Left forelimb (tissue), 1 donor: ENCODE results near the gene KRTAP6-2.

Experiments
- DNase-seq: peaks from one replicate; pipeline ENCODE4 v3.0.0-alpha.2; 2018; ENCODE audit warnings: low spot score

KRTAP6-2 gene, protein sequence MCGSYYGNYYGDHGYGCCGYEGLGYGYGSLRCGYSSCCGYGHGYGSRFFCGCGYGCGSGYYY

GRCh38 chr21:30598802-30599201 is at the start of gene KRTAP6-2:
TSS of gene KRTAP6-2 (minus strand) at chr21:30598902. CDS start at chr21:30598874, 28 bp downstream.
- no peak for DNase-seq

GRCh38 chr21:30646904-30647414 is 48.3 kb upstream of the KRTAP6-2 start:
- DNase-seq: no peak

GRCh38 chr21:30642564-30642963 is 43.9 kb upstream of the KRTAP6-2 start, which contains the start of gene KRTAP20-3:
TSS of gene KRTAP20-3 (plus strand) at chr21:30642864.
- no peak for DNase-seq

DNA sequence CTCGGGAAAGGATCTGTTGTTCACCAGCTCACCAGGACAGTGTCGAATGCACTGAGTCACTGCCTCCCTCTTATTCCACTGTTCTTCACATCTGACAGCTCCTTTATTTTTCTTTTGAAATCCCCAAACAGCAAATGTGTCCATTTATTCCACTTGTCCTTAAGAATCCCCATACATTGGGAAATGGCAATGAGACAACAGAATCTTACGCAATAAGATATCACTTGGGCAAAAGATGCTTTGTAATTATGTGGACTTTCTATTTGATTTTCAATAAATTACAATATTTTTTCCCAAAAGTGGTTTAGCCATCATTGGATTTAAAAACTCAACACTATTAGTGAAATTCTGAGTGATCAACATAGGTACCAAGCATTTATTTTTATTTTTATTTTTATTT is 40.0 kb upstream of the KRTAP6-2 start:
- no peak for DNase-seq

GRCh38 chr21:30634906-30635305 is 36.2 kb upstream of the KRTAP6-2 start, which contains the start of gene KRTAP20-2:
TSS of gene KRTAP20-2 (plus strand) at chr21:30635206. CDS start at chr21:30635264, 58 bp downstream.
- DNase-seq: no peak

DNA sequence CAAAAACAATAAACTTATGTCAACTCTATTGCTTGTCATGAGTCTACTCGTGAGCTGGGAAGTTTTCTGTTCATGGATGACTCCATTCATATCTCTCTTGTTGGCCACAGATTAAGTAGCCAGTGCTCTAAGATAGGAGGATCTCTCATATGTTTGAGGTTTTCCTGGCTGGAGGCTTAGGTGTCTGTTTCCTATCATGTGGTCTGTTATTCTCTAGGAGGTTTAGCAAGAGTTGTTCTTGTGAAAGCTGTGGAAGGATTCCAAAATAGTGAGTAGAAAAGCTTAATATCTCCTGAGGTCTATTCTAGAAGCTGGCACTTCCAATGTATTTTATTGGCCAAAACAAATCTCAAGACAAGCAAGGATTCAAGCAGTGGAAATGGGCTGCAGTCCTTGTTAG is 30.5 kb upstream of the KRTAP6-2 start:
- no peak for DNase-seq

DNA sequence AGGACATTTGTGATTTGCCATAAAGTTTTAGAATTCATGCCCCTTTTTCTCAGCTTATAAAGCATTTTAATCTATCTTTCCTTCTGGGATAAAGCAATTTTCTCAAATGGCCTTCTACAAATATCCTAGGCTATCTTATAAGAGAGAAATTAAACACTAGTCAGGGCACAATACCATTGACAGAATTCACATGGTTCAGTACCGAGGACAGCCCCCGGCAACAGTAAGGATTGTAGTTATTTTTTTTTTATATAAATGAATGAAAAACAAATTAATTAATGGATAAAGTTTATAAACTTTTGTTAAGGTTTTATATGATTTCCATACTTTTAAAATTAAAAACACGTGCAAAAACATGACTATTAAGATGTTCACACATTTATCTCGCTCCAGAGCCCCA is 29.4 kb upstream of the KRTAP6-2 start:
- no peak for DNase-seq

DNA sequence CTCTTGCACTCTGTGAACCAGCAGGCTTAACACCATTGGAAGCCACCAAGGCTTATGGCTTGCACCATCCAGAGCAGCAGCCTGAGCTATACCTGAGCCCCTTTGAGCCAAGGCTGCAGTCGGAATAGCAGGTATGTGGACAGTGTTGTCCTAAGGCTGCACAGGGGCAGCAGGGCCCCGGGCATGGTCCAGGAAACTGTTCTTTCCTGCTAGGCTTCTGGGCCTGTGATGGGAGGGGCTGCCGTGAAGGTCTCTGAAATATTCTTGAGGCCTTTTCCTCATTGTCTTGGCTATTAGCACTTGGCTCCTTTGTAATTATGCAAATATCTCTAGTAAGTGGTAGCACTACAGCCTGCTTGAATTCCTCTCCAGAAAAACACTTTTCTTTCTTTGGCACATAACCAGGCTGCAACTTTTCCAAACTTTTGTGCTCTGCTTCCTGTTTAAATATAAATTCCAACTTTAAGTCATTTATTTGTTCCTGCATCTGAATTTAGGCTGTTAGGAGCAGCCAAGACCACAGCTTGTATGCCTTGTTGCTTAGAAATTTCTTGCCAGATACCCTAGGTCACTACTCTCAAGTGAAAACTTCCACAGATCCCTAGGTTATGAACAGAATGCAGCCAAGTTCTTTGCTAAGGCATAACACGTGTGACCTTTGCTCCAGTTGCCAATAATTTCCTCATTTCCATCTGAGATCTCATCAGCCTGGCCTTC is 26.9 kb upstream of the KRTAP6-2 start:
- DNase-seq: no peak

DNA sequence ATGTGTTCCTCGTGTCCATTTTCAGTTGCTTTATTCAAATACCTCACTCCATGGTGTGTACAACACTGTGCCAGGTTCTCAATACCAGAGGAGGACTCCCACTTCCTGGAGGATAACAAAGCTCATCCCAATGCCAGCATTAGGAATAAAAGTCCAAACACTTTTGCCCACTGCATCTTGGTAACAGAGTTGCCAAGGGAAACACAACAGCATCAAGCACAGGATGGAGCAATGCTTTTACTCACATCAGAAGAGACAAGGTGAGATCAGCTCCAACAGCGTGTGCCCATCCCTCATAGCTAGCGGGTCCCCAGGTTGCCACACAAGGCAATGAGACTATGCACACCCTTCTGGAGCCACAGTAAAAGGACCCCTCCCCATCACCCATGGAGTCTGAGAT is 24.7 kb upstream of the KRTAP6-2 start:
- no peak for DNase-seq

- DNase-seq: no peak
Observed at GRCh38 chr21:30620522-30620921, 21.8 kb upstream of the KRTAP6-2 start, which contains the start of gene KRTAP20-4. TSS of gene KRTAP20-4 (plus strand) at chr21:30620627.

DNA sequence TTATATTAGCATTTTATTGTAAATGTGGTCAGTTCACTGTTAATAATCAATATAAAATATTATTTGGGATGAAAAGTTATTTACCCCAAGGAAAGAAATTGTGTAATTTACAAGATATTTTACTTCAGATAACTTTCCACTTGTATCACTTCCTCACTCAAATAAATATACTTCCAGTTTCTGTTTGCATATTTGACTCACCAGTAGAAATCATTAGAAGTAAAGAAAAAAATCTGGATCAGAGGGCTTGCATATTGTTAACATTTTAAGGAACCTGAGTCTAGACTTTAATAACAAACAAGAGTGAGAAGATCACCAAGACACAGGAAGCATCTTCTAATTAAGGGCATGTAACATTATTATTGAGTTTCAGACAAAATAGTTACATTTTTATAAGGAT is 21.4 kb upstream of the KRTAP6-2 start:
- DNase-seq: no peak

DNA sequence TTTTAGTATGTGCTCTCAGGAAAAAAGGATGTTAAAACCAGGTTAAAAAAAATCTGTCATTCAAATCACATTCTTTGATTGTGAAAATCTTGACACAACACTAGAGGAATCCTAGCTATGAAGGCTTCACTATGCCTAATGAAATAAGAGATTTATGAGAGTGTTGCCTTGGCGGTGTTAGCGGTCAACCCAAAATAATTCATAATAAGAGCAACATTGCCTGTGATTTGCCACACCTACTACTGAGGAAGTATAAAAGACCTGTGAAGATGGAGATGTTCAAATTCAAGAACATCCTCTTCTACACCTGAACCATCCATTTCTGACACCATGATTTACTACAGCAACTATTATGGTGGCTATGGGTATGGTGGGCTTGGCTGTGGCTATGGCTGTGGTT is 17.4 kb upstream of the KRTAP6-2 start, which contains the start of gene KRTAP20-1:
Gene KRTAP20-1 (plus strand): TSS at position 301 of the 400 bp plus-strand sequence. CDS start 30 bp downstream, at position 331.
- DNase-seq: no peak

DNA sequence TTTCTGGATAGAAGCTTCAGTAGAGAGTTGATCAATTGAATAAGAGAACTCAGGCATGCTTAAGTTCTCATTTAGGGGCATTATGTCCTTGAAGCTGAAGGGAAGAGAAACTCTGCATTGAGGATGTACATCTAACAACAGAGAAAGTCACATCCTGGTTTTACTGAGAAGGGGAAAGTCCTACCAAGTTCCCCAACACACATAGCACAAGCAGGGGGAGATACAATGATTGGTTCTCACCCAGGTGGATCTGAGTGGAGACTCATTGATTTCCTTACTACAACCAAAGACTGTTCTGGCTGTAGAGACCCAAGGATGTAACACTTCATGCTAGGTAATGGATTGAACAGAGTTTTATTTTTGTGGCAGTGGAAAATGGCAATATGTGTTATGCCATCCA is 16.5 kb upstream of the KRTAP6-2 start:
- DNase-seq: no peak

DNA sequence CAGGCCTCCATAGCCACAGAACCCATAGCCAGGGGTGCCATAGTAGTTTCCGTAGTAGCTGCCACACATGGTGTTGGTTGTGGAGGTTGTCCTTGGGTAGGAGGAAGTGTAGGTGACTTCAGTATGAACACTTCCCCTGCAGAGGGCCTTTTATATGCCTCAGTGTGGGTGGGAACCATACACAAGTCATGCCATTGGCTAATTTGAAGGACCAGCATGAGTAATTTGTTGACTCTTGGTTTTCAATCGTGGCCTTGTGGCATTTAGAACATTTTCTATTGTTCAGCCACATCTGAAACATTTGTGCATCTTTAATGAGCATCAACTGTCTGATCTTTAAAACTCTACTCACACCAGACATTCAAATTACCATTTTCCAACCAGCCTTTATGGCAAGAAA is 15.1 kb upstream of the KRTAP6-2 start, which contains the start of gene KRTAP6-1:
Gene KRTAP6-1 (minus strand): TSS at position 95 of the 400 bp plus-strand sequence. CDS start 26 bp downstream, at position 69.
- DNase-seq: no peak

GRCh38 chr21:30612132-30612531 is 13.4 kb upstream of the KRTAP6-2 start:
- no peak for DNase-seq

DNA sequence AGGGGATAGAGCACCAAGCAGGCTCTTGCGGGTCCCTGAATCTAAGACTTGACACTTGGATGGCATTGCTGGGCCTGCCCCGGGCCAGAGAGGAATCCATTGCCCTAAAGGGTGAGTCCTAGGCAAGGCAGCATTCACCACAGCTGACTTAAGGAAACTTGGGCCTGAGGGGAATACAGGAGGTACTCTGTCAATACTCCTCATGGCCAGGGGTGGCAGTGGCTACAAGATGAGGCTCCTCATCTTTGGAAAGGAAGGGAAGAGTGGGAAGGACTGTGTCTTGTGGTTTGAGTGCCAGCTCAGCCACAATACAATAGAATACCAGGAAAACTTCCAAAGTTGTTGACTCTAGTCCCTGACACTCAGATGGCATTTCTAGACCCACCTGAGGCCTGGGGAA is 7.3 kb upstream of the KRTAP6-2 start:
- no peak for DNase-seq

DNA sequence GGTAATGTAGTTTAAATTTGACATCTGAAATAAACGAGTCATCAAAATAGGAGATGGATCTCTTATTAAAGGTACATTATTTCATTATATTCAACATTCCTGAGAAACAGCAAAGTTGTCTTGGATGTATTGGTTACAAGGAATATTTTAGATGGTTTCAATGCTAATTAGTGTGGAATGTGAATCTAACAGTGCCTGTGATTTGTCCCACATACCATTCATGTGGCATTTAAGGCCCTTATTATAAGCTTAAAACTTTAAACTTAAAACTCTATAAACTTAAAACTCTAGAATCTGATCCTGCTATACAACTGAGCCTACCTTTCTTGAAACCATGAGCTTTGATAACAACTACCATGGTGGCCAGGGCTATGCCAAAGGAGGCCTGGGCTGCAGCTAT is 2.1 kb upstream of the KRTAP6-2 start, which contains the start of gene KRTAP22-1:
Gene KRTAP22-1 (plus strand): TSS at position 301 of the 400 bp plus-strand sequence.
- DNase-seq: no peak

- no peak for DNase-seq
Observed at GRCh38 chr21:30592140-30592539, 6.6 kb downstream of the KRTAP6-2 start, which contains the start of gene KRTAP6-3. TSS of gene KRTAP6-3 (plus strand) at chr21:30592440. CDS start at chr21:30592446, 6 bp downstream.

GRCh38 chr21:30590297-30590696 is 8.4 kb downstream of the KRTAP6-2 start, which contains the start of gene KRTAP22-2:
TSS of gene KRTAP22-2 (minus strand) at chr21:30590397.
- DNase-seq: no peak

DNA sequence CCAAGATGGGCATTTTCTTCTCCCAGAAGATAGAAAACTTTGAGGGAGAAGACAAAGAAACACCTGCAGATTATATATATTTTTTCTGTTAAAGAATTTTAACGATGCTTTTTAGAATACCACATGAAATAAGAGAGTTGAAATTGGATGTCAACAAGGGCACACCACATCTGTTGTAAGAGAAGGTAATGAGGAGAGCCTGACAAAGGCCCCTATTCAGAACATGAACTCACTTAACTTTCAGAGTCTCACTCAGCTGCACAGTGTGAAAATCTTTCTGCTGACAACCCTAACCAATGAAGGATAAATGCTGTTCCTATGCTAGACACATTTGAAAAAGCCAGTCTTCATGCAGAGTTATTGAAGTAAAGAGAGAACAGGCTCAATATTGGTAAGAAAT is 15.8 kb downstream of the KRTAP6-2 start:
- DNase-seq: no peak

DNA sequence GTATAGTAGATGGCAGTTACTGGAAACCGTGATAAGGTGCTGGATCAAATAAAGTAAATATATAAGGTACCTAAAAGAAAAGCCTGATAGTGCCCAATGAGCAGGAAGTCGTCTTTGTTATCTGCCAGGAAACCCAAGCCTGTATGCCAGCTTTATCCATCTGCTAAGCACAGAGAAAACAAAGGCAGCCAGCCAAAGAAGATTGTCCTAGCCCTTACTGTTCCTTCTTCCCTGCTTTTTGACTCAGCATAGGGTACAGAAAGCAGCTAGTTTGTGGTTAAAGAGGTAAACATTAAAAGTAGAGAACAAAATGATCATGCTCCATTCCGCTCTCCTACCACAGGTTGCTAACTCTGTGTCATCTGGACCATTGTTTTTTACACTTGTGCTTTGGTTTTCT is 18.6 kb downstream of the KRTAP6-2 start:
- DNase-seq: no peak

DNA sequence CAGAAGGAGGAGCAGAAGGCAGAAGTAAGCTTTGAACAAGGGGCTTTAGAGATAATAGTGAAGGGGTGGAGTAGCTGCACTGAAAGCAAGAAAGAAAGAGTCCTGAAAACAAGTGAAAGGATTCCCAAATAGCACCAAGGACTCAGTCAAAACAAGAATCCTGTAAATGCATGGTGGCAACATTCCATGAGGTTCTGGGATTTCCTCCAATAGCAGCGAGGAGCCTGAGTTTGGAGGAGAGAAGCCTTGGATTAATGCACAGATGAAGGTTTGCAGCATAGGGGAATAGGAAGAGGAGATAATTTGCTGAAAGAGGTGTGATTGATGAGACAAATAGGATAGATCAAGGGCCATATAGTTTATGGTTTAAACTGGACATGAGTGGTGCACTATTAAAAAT is 19.4 kb downstream of the KRTAP6-2 start:
- DNase-seq: no peak

GRCh38 chr21:30577766-30578165 is 20.9 kb downstream of the KRTAP6-2 start:
- DNase-seq: no peak
